Measurements from ENCODE around the gene NYAP1. TPM values are rescaled to one million over a fixed set of nuclear protein-coding genes. Genes with fewer than 3 reads are reported as not detected.

NYAP1 gene
- 0.38 TPM for total RNA-seq
- long read RNA-seq: 0 reads

GRCh38 chr7:100483722-100484672, at the start of gene NYAP1:
Gene NYAP1, plus strand, starts transcription at chr7:100483927. Its CDS starts 1,385 bp downstream, at chr7:100485312.
- DNase-seq: peak; percentile 55
- peak within 1 kb of the TSS; percentile 71 for H3K4me3 ChIP-seq

GRCh38 chr7:100434297-100435144, 49.2 kb upstream of the NYAP1 start:
- intact Hi-C loops (cut with micrococcal nuclease): no loop called here
- no peak for DNase-seq
- TF ChIP-seq, protein P1, sequence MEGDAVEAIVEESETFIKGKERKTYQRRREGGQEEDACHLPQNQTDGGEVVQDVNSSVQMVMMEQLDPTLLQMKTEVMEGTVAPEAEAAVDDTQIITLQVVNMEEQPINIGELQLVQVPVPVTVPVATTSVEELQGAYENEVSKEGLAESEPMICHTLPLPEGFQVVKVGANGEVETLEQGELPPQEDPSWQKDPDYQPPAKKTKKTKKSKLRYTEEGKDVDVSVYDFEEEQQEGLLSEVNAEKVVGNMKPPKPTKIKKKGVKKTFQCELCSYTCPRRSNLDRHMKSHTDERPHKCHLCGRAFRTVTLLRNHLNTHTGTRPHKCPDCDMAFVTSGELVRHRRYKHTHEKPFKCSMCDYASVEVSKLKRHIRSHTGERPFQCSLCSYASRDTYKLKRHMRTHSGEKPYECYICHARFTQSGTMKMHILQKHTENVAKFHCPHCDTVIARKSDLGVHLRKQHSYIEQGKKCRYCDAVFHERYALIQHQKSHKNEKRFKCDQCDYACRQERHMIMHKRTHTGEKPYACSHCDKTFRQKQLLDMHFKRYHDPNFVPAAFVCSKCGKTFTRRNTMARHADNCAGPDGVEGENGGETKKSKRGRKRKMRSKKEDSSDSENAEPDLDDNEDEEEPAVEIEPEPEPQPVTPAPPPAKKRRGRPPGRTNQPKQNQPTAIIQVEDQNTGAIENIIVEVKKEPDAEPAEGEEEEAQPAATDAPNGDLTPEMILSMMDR (IDR thresholded peaks at IDR 0.05; ENCODE audit: borderline replicate concordance): no peak
- Histone ChIP-seq H3K27ac (replicated peaks) (no peak overlapping the region), H3K9me3 (replicated peaks) (no peaks in the 10 kb centered on the region), H3K36me3 (peaks cover 23% of the 10 kb centered on the region), H3K4me1 (peaks cover 67% of the 10 kb centered on the region), H3K4me3 (peak overlapping the region; percentile 93), H3K27me3 (ENCODE audit: low read depth) (no peaks in the 10 kb centered on the region)

More at GRCh38 chr7:100483722-100484672, at the start of gene NYAP1:
- TF ChIP-seq, protein P1 (IDR thresholded peaks at IDR 0.05; ENCODE audit: borderline replicate concordance): no peak
- H3K27ac ChIP-seq (replicated peaks): peak within 1 kb of the TSS; percentile 66
- H3K9me3 ChIP-seq (replicated peaks): no peaks in the 10 kb centered on the region
- no peaks in the 10 kb centered on the region for H3K27me3 ChIP-seq (ENCODE audit: low read depth)
- H3K36me3 ChIP-seq: no peaks in the 10 kb centered on the region
- H3K4me1 ChIP-seq: peaks cover 28% of the 10 kb centered on the region
- intact Hi-C loops (cut with micrococcal nuclease): no loop called here

DNA sequence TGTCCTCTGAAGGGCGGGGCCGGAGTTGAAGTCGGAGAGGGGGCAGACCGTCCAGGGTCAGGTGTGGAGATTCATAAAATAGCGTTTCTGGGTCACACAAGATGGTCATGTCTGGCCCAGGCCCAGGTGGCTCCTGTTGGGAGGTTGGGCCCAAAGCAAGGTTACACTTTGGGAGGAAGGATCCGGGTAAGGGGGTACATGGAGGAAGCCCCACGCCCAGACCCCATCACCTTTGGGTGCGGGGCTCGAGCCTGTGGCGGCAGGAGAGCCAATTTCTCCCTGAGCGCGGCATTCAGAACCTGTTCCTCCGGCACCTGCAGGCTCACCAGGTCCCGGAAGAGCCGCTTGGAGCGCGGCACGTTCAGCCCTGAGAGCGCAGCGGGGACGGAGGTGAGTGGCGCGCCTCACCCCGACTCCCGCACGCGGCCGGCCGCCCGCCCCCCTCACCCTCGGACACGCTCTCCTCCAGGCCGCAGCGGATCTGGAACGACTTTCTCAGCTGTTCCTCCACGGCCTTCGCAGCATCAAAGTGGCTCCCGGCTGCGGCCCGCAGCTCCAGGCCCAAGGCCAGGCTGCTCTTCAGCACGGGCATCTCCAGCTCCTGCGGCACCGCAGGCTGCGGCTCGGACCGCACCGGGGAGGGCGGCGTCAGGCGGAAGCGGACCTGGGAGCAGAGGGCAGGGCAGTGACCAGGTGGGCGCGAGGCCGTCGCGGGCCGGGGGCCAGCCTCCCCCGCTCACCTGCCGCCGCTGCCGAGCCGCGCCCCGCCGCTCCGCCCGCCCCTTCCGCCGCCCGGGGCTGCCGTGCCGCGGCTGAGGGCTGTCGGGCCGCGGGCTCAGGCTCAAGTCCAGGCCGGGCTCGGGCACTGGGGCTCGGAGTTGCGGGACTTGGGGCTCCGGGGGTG, 48.1 kb upstream of the NYAP1 start:
- peaks cover 57% of the 10 kb centered on the region for H3K4me1 ChIP-seq
- peak; percentile 29 for DNase-seq
- intact Hi-C loops (cut with micrococcal nuclease): no loop called here

DNA sequence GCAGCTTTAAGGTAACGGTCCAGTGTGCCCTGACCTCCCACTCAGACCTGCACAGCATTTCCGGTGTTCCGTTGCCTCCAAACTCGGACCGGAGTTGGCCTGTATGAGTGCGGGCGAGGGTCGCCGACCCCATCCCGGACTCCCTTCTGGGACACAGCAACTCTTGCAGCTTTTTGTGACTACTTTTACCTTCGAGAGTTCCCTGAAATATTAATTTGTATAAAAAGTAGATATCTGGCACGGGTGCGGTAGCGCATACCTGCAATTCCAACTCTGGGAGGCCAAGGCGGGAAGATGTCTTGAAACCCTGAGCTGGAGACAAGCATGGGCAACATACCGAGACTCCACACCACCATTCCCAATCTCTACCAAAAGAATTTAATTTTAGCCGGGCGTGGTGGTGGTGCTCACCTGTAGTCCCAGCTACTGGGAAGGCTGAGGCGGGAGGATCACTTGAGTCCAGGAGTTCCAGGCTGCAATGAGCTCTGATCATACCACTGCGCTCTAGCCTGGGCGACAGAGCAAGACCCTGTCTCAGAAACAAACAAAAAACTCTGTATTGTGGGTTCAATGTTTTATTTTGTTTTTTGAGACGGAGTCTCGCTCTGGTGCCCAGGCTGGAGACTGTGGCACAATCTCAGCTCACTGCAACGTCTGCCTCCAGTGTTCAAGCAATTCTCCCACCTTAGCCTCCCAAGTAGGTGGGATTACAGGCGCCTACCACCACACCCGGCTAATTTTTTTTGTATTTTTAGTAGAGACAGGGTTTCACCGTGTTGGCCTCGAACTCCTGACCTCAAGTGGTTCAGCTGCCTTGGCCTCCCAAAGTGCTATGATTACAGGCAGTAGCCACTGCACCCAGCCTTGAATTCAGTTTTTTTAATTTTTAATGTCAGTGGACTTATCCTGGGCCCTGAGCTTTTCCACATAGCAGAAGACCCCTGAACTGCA, 46.3 kb upstream of the NYAP1 start:
- Histone ChIP-seq H3K9me3 (replicated peaks) (no peaks in the 10 kb centered on the region), H3K4me1 (peaks cover 39% of the 10 kb centered on the region), H3K4me3 (peak overlapping the region; percentile 93), H3K27ac (replicated peaks) (peak overlapping the region; percentile 95), H3K36me3 (peaks cover 23% of the 10 kb centered on the region), H3K27me3 (ENCODE audit: low read depth) (no peaks in the 10 kb centered on the region)
- DNase-seq: no peak
- TF ChIP-seq, protein P1 (IDR thresholded peaks at IDR 0.05; ENCODE audit: borderline replicate concordance): no peak
- intact Hi-C loops (cut with micrococcal nuclease): no loop called here

More for the DNA sequence above, 48.1 kb upstream of the NYAP1 start:
- Histone ChIP-seq H3K27me3 (ENCODE audit: low read depth) (no peaks in the 10 kb centered on the region), H3K9me3 (replicated peaks) (no peaks in the 10 kb centered on the region), H3K4me3 (peak overlapping the region; percentile 93), H3K36me3 (peaks cover 23% of the 10 kb centered on the region), H3K27ac (replicated peaks) (peak overlapping the region; percentile 95)
- TF ChIP-seq, protein P1 (IDR thresholded peaks at IDR 0.05; ENCODE audit: borderline replicate concordance): no peak
